ENCODE results near the gene NACC2. TPM values are rescaled to one million over a fixed set of nuclear protein-coding genes. Genes with fewer than 3 reads are reported as not detected.
A peak's percentile ranks its signal among the peaks of the same experiment; 100 is the strongest.

Gene NACC2
- total and polyA plus RNA-seq, 2 of the 8 experiments (the other 6 are each of a cell fraction or from before 2014, with no cell fraction given): 8.3 to 14.0 TPM

DNA sequence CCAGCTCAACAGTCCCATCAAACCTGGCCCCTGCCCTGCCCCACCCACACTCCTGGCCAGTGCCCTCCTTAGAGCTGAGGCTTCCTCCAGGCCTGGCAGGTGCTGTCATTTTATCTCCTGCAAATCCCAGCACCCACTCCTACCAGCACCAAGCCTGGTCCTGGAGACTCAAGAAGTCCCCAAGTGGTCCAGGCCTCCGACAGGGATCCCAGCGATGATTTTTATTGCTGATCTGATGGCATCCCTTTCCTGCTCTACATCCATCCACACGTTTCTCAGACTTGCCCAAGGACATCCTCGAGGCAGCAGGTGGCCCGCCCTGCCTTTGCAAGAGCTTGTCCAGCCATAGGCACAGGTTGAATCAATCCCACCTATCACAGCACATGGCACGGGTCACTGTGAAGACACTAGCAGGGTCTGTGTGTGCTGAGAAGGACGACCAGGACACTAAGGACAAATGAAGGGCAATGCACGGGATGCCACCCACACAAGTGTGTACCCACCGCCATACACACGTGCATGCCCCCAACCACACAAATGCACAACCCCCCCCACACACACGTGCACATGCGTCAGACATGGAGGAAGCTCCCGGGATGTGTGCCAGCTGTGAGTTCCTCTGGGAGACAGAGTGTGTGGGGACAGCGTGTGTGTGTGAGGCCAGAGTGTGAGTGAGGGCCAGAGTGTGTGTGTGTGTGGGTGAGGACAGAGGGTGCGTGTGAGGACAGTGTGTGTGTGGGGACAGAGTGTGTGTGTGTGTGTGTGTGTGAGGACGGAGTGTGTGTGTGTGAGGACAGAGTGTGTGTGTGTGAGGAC lies 71.5 kb downstream of the NACC2 start:
- H3K4me2 ChIP-seq (ENCODE audit: insufficient read depth in 1 of 2, low read depth in 2 of 2, low read length in 2 of 2): no peak overlapping the region
- CTCF ChIA-PET (ENCODE audit: partially characterized antibody): interaction anchor here (0.8 to 1.6 kb wide), 3 partner anchors 24 to 98 kb away, joined by 3 to 5 read pairs (median 3); no protein-coding TSS in a partner anchor
- no peaks in the 10 kb centered on the region; a peak in 1 of 7 replicates for H3K27me3 ChIP-seq (replicated peaks in 1 of 4; ENCODE audit: control insufficient read depth in 3 of 4, extremely low read depth in 1 of 4, insufficient read depth in 3 of 4, low read length in 3 of 4)
- no peak overlapping the region for H3K4ac ChIP-seq (replicated peaks; ENCODE audit: insufficient read length, low read depth, low read length)
- H2BK12ac ChIP-seq (ENCODE audit: low read depth, low read length): peak overlapping the region; percentile 96
- peaks cover 14% of the 10 kb centered on the region for H3K79me1 ChIP-seq (ENCODE audit: low read depth, low read length)
- H3K4me3 ChIP-seq (ENCODE audit: extremely low read depth in 1 of 4, insufficient read depth in 2 of 4, low read depth in 3 of 4, low read length in 4 of 4): no peak overlapping the region
- peak overlapping the region; percentile 100 for H2AK5ac ChIP-seq (ENCODE audit: low read depth, low read length)
- no peak overlapping the region for H4K91ac ChIP-seq (replicated peaks; ENCODE audit: insufficient read length, low read length)
- H3K56ac ChIP-seq (replicated peaks; ENCODE audit: insufficient read length, low read depth, low read length): no peak overlapping the region
- H2BK20ac ChIP-seq (ENCODE audit: low read length): peak overlapping the region; percentile 67; the same call in 1 of the 2 replicates
- H3K79me2 ChIP-seq (ENCODE audit: control insufficient read depth in 1 of 2, insufficient read depth in 2 of 2, low read length in 2 of 2): peaks cover 0 to 4% of the 10 kb centered on the region in 2 experiments; a peak in 3 of 4 replicates
- H3K27ac ChIP-seq (ENCODE audit: low read depth, low read length): peak overlapping the region; percentile 33; the same call in 1 of the 2 replicates
- no peak overlapping the region for H2AFZ ChIP-seq (ENCODE audit: low read length)
- no peak for TF ChIP-seq RNF2 (IDR thresholded peaks at IDR 0.05; ENCODE audit: borderline replicate concordance, low read depth, low read length, missing control alignments, poor library complexity, severe bottlenecking)
- H3K4me1 ChIP-seq (replicated peaks in 1 of 4; ENCODE audit: control insufficient read depth in 3 of 4, insufficient read depth in 4 of 4, low read length in 3 of 4): peaks cover 4 to 18% (median 13%) of the 10 kb centered on the region in 4 experiments
- H3K9ac ChIP-seq (replicated peaks in 1 of 4; ENCODE audit: extremely low read depth in 1 of 4, low read depth in 3 of 4, low read length in 3 of 4): no peak overlapping the region; a peak in 1 of 7 replicates
- H2BK5ac ChIP-seq (ENCODE audit: low read depth, low read length): peak overlapping the region; percentile 47; the same call in 1 of the 2 replicates
- H3K23ac ChIP-seq (ENCODE audit: insufficient read length): no peak overlapping the region
- DNase-seq (ENCODE audit: low read depth in 1 of 2, low spot score in 2 of 2) (no peak), FAIRE-seq (no peak)
- WGBS, 2 experiments (ENCODE audit: extremely low coverage in 1 of 2, insufficient coverage in 1 of 2, insufficient read length in 1 of 2, insufficient replicate concordance in 2 of 2, low coverage in 1 of 2, low lambda C conversion rate in 2 of 2, missing lambda C conversion rate in 1 of 2): 90% methylated on average over 16 of the region's 16 CpGs; no CpG with 5 or more reads in 1 of the 2 experiments
- no peaks in the 10 kb centered on the region; a peak in 1 of 8 replicates for H3K36me3 ChIP-seq (ENCODE audit: control insufficient read depth in 2 of 4, insufficient read depth in 4 of 4, low read length in 3 of 4)
- no peak overlapping the region for H3K14ac ChIP-seq (ENCODE audit: insufficient read length)
- H3K23me2 ChIP-seq (ENCODE audit: low read depth, low read length): peaks cover 5% of the 10 kb centered on the region; the same call in 1 of the 2 replicates
- H3K9me3 ChIP-seq (ENCODE audit: insufficient read depth in 2 of 2, low read depth in 1 of 2, low read length in 1 of 2): peaks cover 0 to 3% of the 10 kb centered on the region in 2 experiments; a peak in 1 of 4 replicates
- H3K18ac ChIP-seq (ENCODE audit: extremely low read depth, low read length): no peak overlapping the region
- POLR2A ChIA-PET (ENCODE audit: partially characterized antibody): interaction anchor here (1.3 kb wide), 1 partner anchor 88 kb away, joined by 3 read pairs; no protein-coding TSS in a partner anchor
- H2BK15ac ChIP-seq (ENCODE audit: low read length): peak overlapping the region; percentile 66; the same call in 1 of the 2 replicates
- H4K8ac ChIP-seq (ENCODE audit: extremely low read depth, insufficient read depth, low read length): peak overlapping the region; percentile 36
- H4K20me1 ChIP-seq (replicated peaks in 1 of 2; ENCODE audit: control insufficient read depth in 1 of 2, insufficient read depth in 2 of 2, low read length in 2 of 2): peaks cover 0 to 6% of the 10 kb centered on the region in 2 experiments
- H4K5ac ChIP-seq (ENCODE audit: insufficient read length, low read depth, low read length): no peak overlapping the region
- no peak overlapping the region for H2BK120ac ChIP-seq (replicated peaks; ENCODE audit: low read depth, low read length)
